CD1c-positive myeloid dendritic cell (primary cell): ENCODE measurements around the gene DOCK4.
A peak's percentile ranks its signal among the peaks of the same experiment; 100 is the strongest.

Experiments used
- DNase-seq: peaks from one replicate; pipeline ENCODE4 v3.0.0-alpha.2; 2016; ENCODE audit errors: extremely low spot score

The DOCK4 gene

GRCh38 chr7:111762799-111763198, 443.4 kb downstream of the DOCK4 start:
- no peak for DNase-seq

GRCh38 chr7:111762211-111762610, 444.0 kb downstream of the DOCK4 start:
- DNase-seq = no peak

- no peak for DNase-seq
Measured at GRCh38 chr7:111760043-111760442, 446.2 kb downstream of the DOCK4 start.

- DNase-seq = no peak
Measured at GRCh38 chr7:111758332-111758731, 447.9 kb downstream of the DOCK4 start.

GRCh38 chr7:111756687-111757178, 449.5 kb downstream of the DOCK4 start:
- DNase-seq = peak; percentile 28

GRCh38 chr7:111755383-111755782, 450.8 kb downstream of the DOCK4 start:
- DNase-seq = no peak

- no peak for DNase-seq
Measured at GRCh38 chr7:111753968-111754367, 452.2 kb downstream of the DOCK4 start.

GRCh38 chr7:111752022-111752582, 454.1 kb downstream of the DOCK4 start:
- DNase-seq = peak; percentile 72

GRCh38 chr7:111750878-111751277, 455.3 kb downstream of the DOCK4 start:
- no peak for DNase-seq

- DNase-seq = no peak
Measured at GRCh38 chr7:111750228-111750627, 456.0 kb downstream of the DOCK4 start.

GRCh38 chr7:111749625-111750024, 456.6 kb downstream of the DOCK4 start:
- no peak for DNase-seq

GRCh38 chr7:111747718-111748117, 458.5 kb downstream of the DOCK4 start:
- DNase-seq = no peak

GRCh38 chr7:111746950-111747349, 459.2 kb downstream of the DOCK4 start:
- DNase-seq = no peak

GRCh38 chr7:111744501-111745155, 461.6 kb downstream of the DOCK4 start:
- DNase-seq = no peak

GRCh38 chr7:111743244-111743847, 462.9 kb downstream of the DOCK4 start:
- DNase-seq = peak; percentile 50

- DNase-seq = peak; percentile 51
Measured at GRCh38 chr7:111741811-111742240, 464.4 kb downstream of the DOCK4 start.

- DNase-seq = no peak
Measured at GRCh38 chr7:111740942-111741341, 465.3 kb downstream of the DOCK4 start.

GRCh38 chr7:111736552-111736874, 469.7 kb downstream of the DOCK4 start:
- DNase-seq = no peak

GRCh38 chr7:111735661-111736551, 470.3 kb downstream of the DOCK4 start:
- DNase-seq = peak; percentile 73

- no peak for DNase-seq
Measured at GRCh38 chr7:111734954-111735660, 471.1 kb downstream of the DOCK4 start.

- DNase-seq = no peak
Measured at GRCh38 chr7:111732923-111733322, 473.3 kb downstream of the DOCK4 start.
